HG02973 (cell line): ENCODE data around the gene DHX15.
"Not testable (repeated sequence)": the region's sequence is repeated elsewhere in the genome, so short reads cannot be mapped to it uniquely, and the experiment has no call there.

ENCODE experiments used
- ATAC-seq: cut with Tn5 transposase; IDR thresholded peaks from one replicate; pipeline ENCODE4 v1.9.1; 2021; ENCODE audit warnings: moderate library complexity; ENCODE audit not compliant: unreplicated experiment

DHX15 gene

GRCh38 chr4:24550441-24551175 lies 33.7 kb downstream of the DHX15 start:
- ATAC-seq = no peak

- ATAC-seq = no peak
Observed at GRCh38 chr4:24547979-24548378, 36.4 kb downstream of the DHX15 start.

GRCh38 chr4:24544208-24544988 lies 40.0 kb downstream of the DHX15 start:
- ATAC-seq = no peak

DNA sequence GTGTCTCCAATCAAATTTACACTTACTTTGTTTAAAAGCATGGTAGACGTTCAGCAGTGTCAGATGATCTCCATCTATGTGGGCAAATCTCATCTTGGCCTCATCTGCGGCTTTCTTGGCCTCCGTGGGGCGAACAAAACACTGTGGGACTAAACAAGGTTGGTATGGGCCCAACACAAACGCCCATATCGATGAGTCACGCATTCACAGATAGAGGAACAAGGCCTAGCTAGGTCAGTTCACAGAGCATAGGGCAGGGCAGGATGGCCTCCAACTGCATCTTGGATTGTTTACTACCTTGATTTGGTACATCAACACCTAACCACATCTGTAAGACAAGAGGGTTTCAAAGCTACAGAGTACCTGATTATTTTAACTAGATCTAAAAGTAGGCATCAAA lies 47.3 kb downstream of the DHX15 start:
- ATAC-seq = no peak

DNA sequence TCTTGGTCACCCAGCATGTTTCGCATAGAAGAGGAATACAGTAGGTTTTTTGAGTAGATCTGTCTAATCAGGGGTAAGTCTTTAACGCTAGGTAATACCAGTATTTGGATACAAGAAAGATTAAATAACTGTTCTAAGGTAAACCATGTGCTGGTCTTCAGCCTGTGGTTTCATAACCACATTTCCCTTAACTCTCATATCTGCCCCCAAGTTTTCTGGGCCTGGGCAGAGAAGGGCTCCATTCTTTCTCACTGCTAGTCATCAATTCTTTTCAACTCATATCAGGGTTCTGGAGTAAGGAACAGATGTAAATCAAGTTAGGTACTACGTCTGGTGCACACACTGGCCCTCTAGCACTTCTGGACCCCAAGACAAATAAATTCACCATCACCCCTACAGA lies 49.0 kb downstream of the DHX15 start:
- ATAC-seq = no peak

DNA sequence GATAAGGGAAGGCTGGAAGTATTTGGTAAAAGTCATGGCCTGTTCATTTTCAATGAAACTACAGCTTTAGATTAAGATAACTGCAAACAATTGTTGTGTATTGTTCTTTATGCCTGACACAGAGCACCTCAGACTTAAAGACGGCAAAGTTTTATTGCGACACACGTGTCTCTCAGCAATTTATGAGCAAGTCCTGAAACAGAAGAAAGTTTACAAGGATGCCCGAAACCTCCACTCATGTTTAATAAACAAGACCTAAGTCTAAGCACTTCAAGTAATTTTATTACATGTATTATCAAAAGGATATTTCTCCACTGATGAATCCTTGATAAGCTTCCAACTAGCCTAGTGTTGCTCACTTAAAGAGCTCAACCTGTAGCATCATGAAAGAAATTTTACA lies 51.0 kb downstream of the DHX15 start:
- ATAC-seq = no peak

- ATAC-seq = no peak
Observed at GRCh38 chr4:24529555-24529954, 54.8 kb downstream of the DHX15 start.

- ATAC-seq = no peak
Observed at GRCh38 chr4:24527371-24527770, 57.0 kb downstream of the DHX15 start.

DNA sequence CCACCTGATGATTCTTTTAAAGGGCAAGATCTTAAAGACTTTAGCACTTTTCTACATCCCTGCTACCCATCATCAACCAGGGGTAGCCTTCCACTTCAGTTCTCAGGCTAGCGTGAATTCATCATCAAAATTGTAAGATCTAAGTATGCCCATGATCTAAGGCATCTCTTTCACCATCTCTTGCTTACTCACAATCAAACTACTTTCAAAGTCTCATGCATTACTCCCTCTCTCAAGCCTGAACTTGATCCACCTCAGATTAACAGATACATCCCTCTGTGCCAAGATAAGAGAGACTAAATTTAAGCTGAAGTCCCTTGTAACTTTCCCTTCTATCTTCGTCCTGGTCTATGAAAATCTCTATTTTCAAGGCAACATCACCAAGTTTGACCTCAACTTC lies 62.8 kb downstream of the DHX15 start:
- no peak for ATAC-seq

GRCh38 chr4:24519649-24520048 lies 64.7 kb downstream of the DHX15 start:
- ATAC-seq = no peak

GRCh38 chr4:24517676-24518075 lies 66.7 kb downstream of the DHX15 start:
- no peak for ATAC-seq

- no peak for ATAC-seq
Observed at GRCh38 chr4:24516926-24517325, 67.4 kb downstream of the DHX15 start.

DNA sequence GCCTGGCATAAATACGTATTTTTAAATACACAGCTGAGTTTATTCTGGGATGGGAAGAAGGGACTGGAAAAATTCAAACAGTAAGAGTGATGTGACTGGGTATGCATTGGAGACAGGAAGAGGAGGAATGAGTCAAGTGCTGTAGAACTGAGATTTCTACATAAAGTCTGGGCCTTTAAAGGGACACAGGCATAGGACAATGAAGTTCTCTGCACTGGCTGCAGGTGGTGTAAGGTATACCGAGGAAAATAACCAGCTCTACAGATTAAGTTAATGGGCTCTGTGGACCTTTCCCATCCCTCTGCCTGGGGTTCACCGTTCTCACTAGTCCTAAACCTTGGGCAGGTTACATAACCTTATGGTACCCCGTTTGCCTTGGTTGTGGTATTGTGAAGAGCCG lies 68.7 kb downstream of the DHX15 start:
- ATAC-seq = no peak

- ATAC-seq = no peak
Observed at GRCh38 chr4:24514808-24515207, 69.5 kb downstream of the DHX15 start.

DNA sequence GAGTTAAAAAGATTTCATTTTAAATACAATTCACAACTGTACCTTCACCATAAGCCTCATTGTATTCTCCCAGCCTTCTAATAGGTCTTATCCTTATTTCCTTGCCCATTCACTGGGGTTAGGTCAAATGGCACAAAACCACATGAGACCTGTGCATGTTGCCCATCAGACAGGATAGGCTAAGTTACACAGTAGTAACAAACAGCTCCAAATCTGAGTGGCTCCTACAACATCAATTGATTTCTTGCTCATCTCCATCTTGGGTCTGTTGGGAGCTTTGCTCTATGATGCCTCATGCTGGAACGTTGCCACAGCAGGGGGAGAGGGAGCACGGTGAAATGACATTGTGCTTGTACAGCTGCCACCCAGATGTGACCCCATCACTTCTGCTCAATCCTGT lies 70.6 kb downstream of the DHX15 start:
- no peak for ATAC-seq

DNA sequence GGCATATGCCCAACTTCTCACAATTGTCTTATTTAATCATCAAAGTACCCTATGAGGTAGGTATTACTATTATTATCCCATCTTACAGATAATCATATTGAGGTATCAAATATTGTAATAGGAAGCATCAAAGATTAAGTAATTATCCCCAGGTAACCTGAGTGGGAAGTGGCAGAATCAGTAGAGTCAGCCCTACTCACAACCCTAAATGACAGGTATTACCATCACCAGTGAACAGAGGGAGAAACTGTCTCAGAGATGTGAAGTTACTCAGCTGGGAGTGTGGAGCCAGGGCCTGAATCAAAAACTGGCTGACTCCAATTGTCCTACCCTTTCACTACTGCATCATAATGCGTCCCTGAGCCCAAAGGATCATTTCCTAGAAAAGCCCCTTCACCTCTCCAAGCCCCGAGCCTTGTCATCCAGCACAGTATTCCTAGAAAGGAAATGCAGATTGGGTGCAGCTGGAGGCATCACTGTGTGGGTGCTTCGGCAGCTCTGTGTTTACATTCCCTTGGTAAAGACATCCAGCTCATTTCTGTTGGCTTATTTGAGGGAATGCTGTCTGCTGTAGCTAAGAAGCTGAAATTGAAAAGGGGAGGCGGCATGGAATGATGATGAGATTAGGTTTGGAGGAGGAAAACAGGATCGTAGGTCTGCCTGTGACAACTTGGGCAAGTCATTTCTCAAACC lies 72.8 kb downstream of the DHX15 start:
- no peak for ATAC-seq

- no peak for ATAC-seq
Observed at GRCh38 chr4:24510091-24510490, 74.3 kb downstream of the DHX15 start.

DNA sequence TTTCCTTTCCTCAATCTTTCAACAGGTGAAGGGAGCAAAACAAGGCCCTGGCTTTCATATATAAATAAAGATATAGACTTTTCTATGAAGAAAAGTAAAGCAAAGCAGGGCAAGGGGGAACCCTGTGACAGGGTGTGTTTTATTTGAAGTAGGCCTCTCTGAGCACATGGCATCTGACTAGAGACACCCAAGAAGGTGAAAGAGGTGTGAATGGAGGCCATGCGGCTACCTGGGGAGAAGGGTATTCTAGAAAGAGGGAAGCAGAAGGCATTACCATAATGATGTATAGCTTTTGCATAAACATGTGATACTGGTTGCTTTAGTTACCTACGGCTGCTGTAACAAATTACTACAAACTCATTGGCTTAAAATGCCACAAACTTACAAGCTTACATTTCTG lies 75.8 kb downstream of the DHX15 start:
- no peak for ATAC-seq

DNA sequence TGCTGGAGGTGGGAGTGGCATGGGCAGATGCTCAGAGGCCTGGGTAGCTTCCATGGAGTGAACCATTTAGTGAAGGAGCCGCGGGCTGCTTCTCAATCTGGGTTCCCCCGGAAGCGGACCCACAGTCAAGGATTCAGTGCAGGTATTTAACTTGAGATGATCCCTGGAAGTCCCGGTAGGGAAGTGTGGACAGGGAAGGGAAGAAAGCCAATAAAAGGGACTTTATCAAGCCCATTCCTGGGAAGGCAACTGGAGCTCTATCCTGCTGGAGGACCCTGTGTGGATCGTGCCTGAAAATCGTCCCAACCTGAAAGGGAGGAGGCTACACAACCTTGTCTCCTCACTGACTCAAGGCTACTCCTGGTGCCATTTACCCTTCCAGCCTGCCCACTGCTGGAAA lies 76.9 kb downstream of the DHX15 start:
- no peak for ATAC-seq

DNA sequence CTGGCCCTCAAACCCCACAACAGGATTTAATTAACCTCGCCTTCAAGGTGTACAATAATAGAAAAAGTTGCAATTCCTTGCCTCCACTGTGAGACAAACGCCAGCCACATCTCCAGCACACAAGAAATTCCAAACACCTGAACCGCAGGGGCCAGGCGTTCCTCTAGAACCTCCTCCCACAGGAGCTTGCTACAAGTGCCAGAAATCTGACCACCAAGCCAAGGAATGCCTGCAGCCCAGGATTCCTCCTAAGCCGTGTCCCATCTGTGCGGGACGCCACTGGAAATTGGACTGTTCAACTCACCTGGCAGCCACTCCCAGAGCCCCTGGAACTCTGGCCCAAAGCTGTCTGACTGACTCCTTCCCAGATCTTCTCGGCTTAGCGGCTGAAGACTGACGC lies 81.3 kb downstream of the DHX15 start:
- not testable (repeated sequence) for ATAC-seq

DNA sequence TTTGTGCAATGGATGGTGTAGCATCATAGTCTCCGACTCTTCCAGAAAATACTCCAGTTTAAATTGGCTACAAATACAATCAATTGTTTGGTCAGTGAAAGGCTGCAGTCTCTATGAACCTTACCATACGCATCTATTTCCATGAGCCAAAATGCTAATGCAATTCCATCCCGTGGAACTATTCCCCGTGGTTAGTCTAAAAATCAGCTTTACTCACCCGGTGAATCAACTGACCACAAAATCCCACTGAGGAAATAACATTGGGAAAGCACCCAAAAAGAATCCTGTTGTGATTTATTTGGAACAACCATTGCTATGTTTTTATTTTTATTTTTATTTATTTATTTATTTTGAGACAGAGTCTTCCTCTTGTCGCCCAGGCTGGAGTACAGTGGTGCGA lies 87.1 kb downstream of the DHX15 start:
- no peak for ATAC-seq

- no peak for ATAC-seq
Observed at GRCh38 chr4:24496597-24496996, 87.8 kb downstream of the DHX15 start.
